ENCODE data around the gene ART1. TPM values are rescaled to one million over a fixed set of nuclear protein-coding genes. Genes with fewer than 3 reads are reported as not detected.

The ART1 gene
- total and polyA plus RNA-seq, 2 experiments from 2014 or later: not detected

DNA sequence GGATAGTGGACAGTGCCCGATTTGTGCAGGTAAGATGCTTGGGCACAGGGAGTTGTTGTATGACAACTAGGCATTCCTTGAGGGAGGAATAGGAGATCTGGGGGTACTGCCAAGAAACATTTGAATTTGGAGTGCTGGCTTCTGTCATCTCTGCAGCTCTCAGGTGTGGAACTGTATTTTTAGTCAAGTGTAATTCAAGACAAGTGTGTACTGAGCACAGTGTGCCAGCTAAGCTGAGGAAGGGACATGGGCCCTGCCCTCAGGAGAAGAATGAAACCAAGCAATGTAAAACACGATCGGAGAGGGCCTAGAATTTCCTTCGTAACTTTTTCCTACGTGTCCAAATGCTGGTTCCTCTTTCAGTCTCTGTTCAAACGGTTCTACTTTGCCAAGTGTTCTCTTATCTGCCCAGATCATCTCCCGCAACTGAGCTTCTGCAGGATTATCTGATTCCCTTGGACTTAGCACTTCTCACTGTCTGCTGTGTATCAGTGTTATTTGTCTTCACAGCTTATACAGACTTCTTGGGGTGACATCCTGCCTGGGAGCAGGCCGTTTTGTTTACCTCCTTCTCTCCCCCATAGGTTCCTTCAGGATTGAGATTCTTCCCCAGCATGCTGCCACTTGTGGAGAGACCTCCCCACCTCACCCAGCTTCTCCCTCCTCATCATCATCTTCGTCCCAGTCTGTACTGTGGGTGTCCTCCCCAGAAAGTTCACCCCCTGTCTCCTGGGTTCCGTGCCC is 30.8 kb upstream of the ART1 start:
- Histone ChIP-seq H3F3A (ENCODE audit: insufficient read depth) (no peaks in the 10 kb centered on the region), H3K27me3 (replicated peaks; ENCODE audit: insufficient read depth) (no peaks in the 10 kb centered on the region; the same call in 1 of the 2 replicates), H3K4me2 (ENCODE audit: unreplicated experiment) (no peak overlapping the region), H3K9ac (no peak overlapping the region), H3K27ac (no peak overlapping the region), H2AFZ (no peak overlapping the region), H3K36me3 (ENCODE audit: low read depth) (no peaks in the 10 kb centered on the region), H3K9me3 (ENCODE audit: low read depth) (no peaks in the 10 kb centered on the region), H3K4me3 (no peak overlapping the region), H3K9me2 (ENCODE audit: insufficient read depth) (no peaks in the 10 kb centered on the region), H3K4me1 (ENCODE audit: insufficient read depth) (no peaks in the 10 kb centered on the region), H4K20me1 (ENCODE audit: insufficient read depth) (no peaks in the 10 kb centered on the region), H3K79me2 (ENCODE audit: insufficient read depth) (no peaks in the 10 kb centered on the region)
- TF ChIP-seq EZH2phosphoT487 (IDR thresholded peaks at IDR 0.05; ENCODE audit: insufficient read depth, low read depth) (no peak), EZH2 (IDR thresholded peaks at IDR 0.05; ENCODE audit: insufficient read depth, poor library complexity, severe bottlenecking) (no peak)
- WGBS, 2 experiments (ENCODE audit: low coverage in 1 of 2, low lambda C conversion rate in 2 of 2, missing lambda C conversion rate in 2 of 2): 51 to 54% methylated on average over 10 of the region's 10 CpGs
- DNase-seq: no peak
- in situ Hi-C loops (cut with MboI): no loop called here

DNA sequence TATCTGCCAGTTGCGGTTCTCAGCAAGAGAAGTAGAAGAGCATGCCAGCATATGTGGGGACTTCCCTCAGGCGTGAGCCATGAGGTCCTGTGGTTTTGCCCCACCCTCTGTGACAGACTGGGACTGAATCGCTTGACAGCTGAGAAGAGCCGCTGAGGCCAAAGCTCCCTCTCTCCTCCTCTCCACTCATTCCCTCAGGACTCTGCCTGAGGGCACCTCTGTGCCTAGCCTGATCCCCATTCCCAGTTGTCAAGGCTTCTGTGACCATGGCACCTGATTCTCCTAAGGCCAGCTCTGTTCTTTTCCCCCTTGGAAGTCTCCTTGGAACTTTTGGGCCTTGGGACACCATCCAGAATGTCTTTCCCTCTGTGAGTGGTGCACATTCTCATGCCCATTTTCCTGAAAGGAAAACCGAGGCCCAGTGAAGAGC is 30.2 kb upstream of the ART1 start:
- peak; percentile 55 for DNase-seq

DNA sequence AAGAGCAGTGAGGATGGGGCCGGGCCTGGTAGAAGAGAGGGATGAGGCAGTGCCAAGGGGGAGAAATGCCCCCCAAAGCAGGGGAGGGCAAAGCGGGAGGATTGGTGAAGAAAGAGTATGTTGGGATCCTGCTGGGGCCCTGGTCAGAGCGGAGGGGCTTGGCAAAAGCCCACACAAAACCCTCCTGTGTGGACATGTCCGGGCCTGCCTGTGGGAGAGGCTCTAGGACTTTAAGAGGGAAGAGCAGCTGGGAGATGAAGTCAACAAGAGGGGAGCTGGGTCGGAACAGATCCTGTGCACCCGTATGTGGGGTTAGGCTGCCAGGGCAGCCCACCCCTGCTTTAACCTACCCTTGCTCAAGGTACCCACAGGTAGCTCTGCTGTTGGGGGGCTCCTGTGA is 28.9 kb upstream of the ART1 start:
- no peaks in the 10 kb centered on the region for H3F3A ChIP-seq (ENCODE audit: insufficient read depth)
- H3K27me3 ChIP-seq (replicated peaks; ENCODE audit: insufficient read depth): no peaks in the 10 kb centered on the region; the same call in 1 of the 2 replicates
- no peak for TF ChIP-seq EZH2phosphoT487 (IDR thresholded peaks at IDR 0.05; ENCODE audit: insufficient read depth, low read depth)
- no peak for TF ChIP-seq EZH2 (IDR thresholded peaks at IDR 0.05; ENCODE audit: insufficient read depth, poor library complexity, severe bottlenecking)
- no peak overlapping the region for H3K4me3 ChIP-seq
- peak overlapping the region; percentile 38; the same call in 1 of the 2 replicates for H2AFZ ChIP-seq
- H3K4me2 ChIP-seq (ENCODE audit: unreplicated experiment): no peak overlapping the region
- no peaks in the 10 kb centered on the region for H3K4me1 ChIP-seq (ENCODE audit: insufficient read depth)
- WGBS, 2 experiments (ENCODE audit: low coverage in 1 of 2, low lambda C conversion rate in 2 of 2, missing lambda C conversion rate in 2 of 2): 72 to 77% methylated on average over 6 of the region's 6 CpGs
- H3K9me3 ChIP-seq (ENCODE audit: low read depth): no peaks in the 10 kb centered on the region
- H4K20me1 ChIP-seq (ENCODE audit: insufficient read depth): no peaks in the 10 kb centered on the region
- no peaks in the 10 kb centered on the region for H3K9me2 ChIP-seq (ENCODE audit: insufficient read depth)
- H3K79me2 ChIP-seq (ENCODE audit: insufficient read depth): no peaks in the 10 kb centered on the region
- H3K36me3 ChIP-seq (ENCODE audit: low read depth): no peaks in the 10 kb centered on the region
- DNase-seq: no peak
- no peak overlapping the region for H3K27ac ChIP-seq
- H3K9ac ChIP-seq: no peak overlapping the region
- in situ Hi-C loops (cut with MboI): no loop called here

More for the DNA sequence above, 30.2 kb upstream of the ART1 start:
- H3K36me3 ChIP-seq (ENCODE audit: low read depth): no peaks in the 10 kb centered on the region
- H3K9ac ChIP-seq: no peak overlapping the region
- H2AFZ ChIP-seq: no peak overlapping the region
- H3K4me3 ChIP-seq: no peak overlapping the region
- H3K4me1 ChIP-seq (ENCODE audit: insufficient read depth): no peaks in the 10 kb centered on the region
- H4K20me1 ChIP-seq (ENCODE audit: insufficient read depth): no peaks in the 10 kb centered on the region
- H3K27ac ChIP-seq: no peak overlapping the region
- H3K27me3 ChIP-seq (replicated peaks; ENCODE audit: insufficient read depth): no peaks in the 10 kb centered on the region; the same call in 1 of the 2 replicates
- in situ Hi-C loops (cut with MboI): no loop called here
- no peaks in the 10 kb centered on the region for H3K9me2 ChIP-seq (ENCODE audit: insufficient read depth)
- H3K4me2 ChIP-seq (ENCODE audit: unreplicated experiment): no peak overlapping the region
- 19 to 21% methylated on average over 5 of the region's 5 CpGs for WGBS, 2 experiments (ENCODE audit: low coverage in 1 of 2, low lambda C conversion rate in 2 of 2, missing lambda C conversion rate in 2 of 2)
- H3F3A ChIP-seq (ENCODE audit: insufficient read depth): no peaks in the 10 kb centered on the region
- TF ChIP-seq EZH2 (IDR thresholded peaks at IDR 0.05; ENCODE audit: insufficient read depth, poor library complexity, severe bottlenecking) (no peak), EZH2phosphoT487 (IDR thresholded peaks at IDR 0.05; ENCODE audit: insufficient read depth, low read depth) (no peak)
- no peaks in the 10 kb centered on the region for H3K9me3 ChIP-seq (ENCODE audit: low read depth)
- no peaks in the 10 kb centered on the region for H3K79me2 ChIP-seq (ENCODE audit: insufficient read depth)

DNA sequence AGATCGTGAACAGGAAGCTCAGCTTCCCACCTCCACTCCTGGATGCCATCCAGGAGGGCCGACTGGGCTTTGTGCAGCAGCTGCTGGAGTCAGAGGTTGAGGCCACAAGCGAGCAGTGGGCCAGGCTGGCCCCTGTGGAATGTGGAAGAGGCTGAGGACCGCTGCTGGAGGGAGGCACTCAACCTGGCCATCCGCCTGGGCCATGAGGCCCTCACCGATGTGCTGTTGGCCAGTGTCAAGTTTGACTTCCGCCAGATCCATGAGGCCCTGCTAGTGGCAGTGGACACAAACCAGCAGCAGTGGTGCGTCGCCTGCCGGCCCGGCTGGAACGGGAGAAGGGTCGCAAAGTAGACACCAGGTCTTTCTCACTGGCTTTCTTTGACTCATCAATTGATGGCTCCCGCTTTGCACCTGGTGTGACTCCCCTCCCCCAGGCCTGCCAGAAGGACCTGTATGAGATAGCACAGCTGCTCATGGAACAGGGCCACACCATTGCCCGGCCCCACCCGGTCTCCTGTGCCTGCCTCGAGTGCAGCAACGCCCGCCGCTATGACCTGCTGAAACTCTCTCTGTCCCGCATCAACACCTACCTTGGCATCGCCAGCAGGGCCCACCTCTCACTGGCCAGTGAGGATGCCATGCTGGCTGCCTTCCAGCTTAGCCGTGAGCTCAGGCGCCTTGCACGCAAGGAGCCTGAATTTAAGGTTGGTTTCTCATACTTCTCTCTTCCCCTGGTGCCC is 28.0 kb upstream of the ART1 start:
- Histone ChIP-seq H3K9ac (no peak overlapping the region), H3K4me1 (ENCODE audit: insufficient read depth) (no peaks in the 10 kb centered on the region), H2AFZ (no peak overlapping the region; the same call in 1 of the 2 replicates), H3K9me2 (ENCODE audit: insufficient read depth) (no peaks in the 10 kb centered on the region), H4K20me1 (ENCODE audit: insufficient read depth) (no peaks in the 10 kb centered on the region), H3K79me2 (ENCODE audit: insufficient read depth) (no peaks in the 10 kb centered on the region), H3K4me2 (ENCODE audit: unreplicated experiment) (no peak overlapping the region), H3K36me3 (ENCODE audit: low read depth) (no peaks in the 10 kb centered on the region), H3K9me3 (ENCODE audit: low read depth) (no peaks in the 10 kb centered on the region), H3F3A (ENCODE audit: insufficient read depth) (no peaks in the 10 kb centered on the region), H3K27ac (no peak overlapping the region), H3K4me3 (no peak overlapping the region), H3K27me3 (replicated peaks; ENCODE audit: insufficient read depth) (no peaks in the 10 kb centered on the region)
- WGBS, 2 experiments (ENCODE audit: low coverage in 1 of 2, low lambda C conversion rate in 2 of 2, missing lambda C conversion rate in 2 of 2): 73 to 76% methylated on average over 24 to 25 of the region's 25 CpGs
- TF ChIP-seq EZH2 (IDR thresholded peaks at IDR 0.05; ENCODE audit: insufficient read depth, poor library complexity, severe bottlenecking) (no peak), EZH2phosphoT487 (IDR thresholded peaks at IDR 0.05; ENCODE audit: insufficient read depth, low read depth) (no peak)
- DNase-seq: no peak
- in situ Hi-C loops (cut with MboI): no loop called here
